Right renal pelvis (tissue), 4 donors: ENCODE results near the gene TFPT. TPM values are rescaled to one million over a fixed set of nuclear protein-coding genes. Genes with fewer than 3 reads are reported as not detected.
"Not testable (repeated sequence)": the region's sequence is repeated elsewhere in the genome, so short reads cannot be mapped to it uniquely, and the experiment has no call there.

Source experiments
- DNase-seq, 4 donors: peaks; one replicate each; pipeline ENCODE4 v3.0.0-alpha.2; 2013; ENCODE audit warnings: low read depth in 4 of 4, low spot score in 3 of 4, missing footprints in 1 of 4
- polyA plus RNA-seq, 4 donors: library from polyadenylated mRNA; unstranded; fragments of 120-200 nt; gene quantifications; one replicate each; pipeline ENCODE4 v1.2.1, GENCODE V29; 2013; ENCODE audit not compliant: insufficient read length in 4 of 4

TFPT gene
- polyA plus RNA-seq, 4 donors = 14.3 to 22.6 (median 14.4) TPM

DNA sequence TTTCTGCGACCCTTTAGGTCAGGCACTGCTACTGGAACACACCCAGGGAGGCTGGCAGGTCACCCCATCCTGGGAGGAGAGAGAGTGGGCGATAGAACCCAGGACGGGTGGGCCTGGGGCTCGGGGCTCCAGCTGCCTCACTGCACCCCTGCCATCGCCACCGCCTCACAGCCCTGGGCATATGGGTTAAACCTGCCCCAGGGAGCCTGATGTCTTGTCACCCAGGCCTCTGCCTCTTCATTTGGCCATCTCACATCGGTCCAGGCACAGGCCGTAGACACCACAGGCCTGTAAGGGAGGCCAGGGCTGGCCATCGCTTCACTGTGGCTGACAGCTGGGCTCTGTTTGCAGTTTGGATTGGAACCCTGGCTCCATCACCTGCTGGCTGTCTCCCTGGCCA is 10.3 kb upstream of the TFPT start:
- no peak for DNase-seq

- no peak for DNase-seq
These were observed 8.9 kb upstream of the TFPT start for GRCh38 chr19:54124393-54124792.

- no peak for DNase-seq
These were observed 8.2 kb upstream of the TFPT start for GRCh38 chr19:54123682-54124081.

DNA sequence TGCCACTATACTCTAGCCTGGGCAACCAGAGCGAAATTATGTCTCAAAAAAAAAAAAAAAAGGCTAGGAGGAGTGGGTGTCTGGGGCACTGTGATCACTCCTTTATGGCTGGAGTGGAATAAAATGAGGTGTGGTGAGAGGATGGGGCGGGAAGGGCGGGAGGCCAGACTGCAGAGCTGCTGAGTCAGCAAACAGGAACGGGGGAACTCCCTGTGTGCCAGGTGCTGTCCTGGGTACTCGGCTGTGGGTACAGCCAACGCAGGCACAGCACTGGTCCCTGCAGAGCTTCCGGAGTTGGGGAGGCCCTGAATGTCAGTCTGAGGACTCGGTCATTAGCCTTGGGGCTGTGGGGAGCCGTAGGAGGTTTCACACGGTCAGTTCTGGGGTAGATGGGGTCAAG is 5.8 kb upstream of the TFPT start:
- DNase-seq = no peak

GRCh38 chr19:54114340-54115108 is 933 bp downstream of the TFPT start:
- no peak for DNase-seq

GRCh38 chr19:54109651-54110050 is 5.8 kb downstream of the TFPT start:
- DNase-seq = no peak

- DNase-seq = no peak
These were observed 7.0 kb downstream of the TFPT start for GRCh38 chr19:54108496-54108895.

DNA sequence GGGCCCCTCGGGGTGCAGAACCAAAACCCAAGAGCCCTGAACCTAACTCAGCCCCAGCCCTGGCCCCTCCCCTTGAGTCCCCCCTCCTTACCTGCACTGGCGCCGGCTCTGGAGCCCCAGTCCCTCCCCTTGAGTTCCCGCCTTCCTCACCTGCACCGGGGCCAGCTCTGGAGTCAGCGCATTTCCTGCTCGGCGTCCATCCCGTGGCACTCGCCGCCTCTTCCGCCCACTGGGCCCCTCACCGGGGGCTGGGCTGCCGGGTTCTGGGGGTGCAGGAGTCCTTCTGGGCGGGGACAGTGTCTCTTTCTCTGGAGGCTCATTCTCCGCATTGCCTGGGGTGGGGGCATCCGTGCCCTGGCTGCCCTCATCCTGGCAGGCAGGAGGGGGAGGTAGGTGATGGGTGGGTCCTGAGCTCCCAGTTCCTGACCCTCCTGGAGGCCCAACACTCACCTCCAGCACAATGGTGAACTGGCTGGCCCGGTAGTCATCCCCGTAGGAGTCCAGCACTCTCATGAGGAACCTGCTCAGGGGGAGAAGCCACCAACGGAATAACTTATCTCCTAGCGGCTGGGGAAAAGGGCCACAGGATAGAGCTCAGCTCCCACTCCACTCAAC is 7.5 kb downstream of the TFPT start:
- DNase-seq = no peak

GRCh38 chr19:54106716-54107115 is 8.7 kb downstream of the TFPT start:
- no peak for DNase-seq

DNA sequence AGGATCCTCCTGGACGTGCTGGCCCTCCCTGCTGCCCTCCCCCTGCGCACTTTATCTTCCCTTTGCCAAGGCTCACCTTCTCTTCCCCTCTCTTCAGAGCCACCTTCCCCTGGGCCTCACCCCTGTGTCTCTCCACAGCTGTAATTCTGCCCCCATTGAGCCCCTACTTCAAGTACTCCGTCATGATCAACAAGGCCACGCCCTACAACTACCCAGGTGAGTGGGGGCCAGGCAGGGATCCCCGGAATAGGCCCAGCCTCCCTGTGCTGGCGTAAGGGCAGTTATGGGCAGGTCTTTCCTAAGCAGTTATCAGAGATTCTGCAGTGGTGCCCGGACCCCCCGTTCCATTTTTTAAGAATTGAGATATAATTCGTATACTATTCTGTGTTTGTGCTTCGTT is 9.7 kb downstream of the TFPT start:
- DNase-seq = no peak

GRCh38 chr19:54104998-54105715 is 10.3 kb downstream of the TFPT start:
- no peak for DNase-seq

DNA sequence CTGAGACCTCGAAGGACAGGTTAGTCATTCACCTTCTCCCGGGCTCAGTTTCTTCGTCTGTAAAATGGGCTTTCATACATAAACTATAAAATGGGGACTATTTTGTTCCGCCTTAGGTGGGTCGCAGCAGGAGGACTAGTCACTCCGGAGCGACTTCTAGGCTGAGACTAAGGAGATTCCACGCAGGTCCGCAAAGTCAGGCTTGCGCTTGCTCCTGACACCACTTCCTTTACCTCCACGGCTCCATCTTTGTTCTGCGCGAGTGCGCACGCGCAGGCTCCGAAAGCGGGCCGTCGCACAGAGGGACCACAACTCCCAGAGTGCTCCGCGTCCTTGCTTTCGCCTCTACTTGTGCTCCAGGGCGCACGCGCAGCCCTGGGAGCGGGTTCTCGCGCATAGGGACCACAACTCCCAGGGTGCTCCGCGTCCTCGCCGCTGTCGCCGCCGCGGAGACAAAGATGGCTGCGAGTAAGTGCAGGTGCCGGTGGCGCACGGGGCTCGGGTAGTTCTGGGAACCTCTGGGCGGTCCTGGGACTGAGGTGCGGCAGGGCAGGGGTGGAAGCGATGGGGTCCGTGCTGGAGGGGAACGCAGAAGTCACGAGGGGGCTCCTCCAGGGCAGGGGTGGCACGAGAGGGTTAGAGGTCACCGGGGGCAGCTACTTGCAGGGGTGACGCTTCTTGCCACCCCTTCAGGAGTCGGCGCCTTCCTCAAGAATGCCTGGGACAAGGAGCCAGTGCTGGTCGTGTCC is 12.9 kb downstream of the TFPT start, which contains the start of gene NDUFA3:
Gene NDUFA3, plus strand, starts transcription at position 435 of the 749 bp plus-strand sequence. Its CDS starts 24 bp downstream, at position 459.
- DNase-seq = peak; percentile 95 to 99 (median 98)

DNA sequence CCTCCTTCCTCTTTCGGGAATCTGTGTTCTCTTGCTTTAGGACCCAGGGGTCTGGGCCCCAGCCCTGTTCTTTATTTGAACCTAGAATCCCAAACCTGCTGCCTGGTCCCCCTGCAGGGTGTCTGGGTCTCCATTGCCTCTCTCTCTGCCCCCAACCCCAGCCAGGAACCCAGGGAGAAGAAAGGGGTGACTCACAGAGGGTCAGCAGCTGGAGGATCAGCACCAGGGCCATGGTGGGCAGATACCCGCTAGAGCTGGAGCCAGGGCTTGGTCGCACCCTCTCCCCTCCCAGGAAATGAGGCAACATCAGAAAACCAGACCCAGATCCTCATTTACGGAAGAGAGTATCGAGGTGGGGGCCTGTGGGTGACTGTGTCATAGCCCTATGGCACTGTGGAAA is 14.9 kb downstream of the TFPT start, which contains the start of gene OSCAR:
Gene OSCAR, minus strand, starts transcription at position 243 of the 400 bp plus-strand sequence. Its CDS starts 11 bp downstream, at position 232.
- DNase-seq = no peak

- DNase-seq = not testable (repeated sequence)
These were observed 15.6 kb downstream of the TFPT start for GRCh38 chr19:54099903-54100255.

DNA sequence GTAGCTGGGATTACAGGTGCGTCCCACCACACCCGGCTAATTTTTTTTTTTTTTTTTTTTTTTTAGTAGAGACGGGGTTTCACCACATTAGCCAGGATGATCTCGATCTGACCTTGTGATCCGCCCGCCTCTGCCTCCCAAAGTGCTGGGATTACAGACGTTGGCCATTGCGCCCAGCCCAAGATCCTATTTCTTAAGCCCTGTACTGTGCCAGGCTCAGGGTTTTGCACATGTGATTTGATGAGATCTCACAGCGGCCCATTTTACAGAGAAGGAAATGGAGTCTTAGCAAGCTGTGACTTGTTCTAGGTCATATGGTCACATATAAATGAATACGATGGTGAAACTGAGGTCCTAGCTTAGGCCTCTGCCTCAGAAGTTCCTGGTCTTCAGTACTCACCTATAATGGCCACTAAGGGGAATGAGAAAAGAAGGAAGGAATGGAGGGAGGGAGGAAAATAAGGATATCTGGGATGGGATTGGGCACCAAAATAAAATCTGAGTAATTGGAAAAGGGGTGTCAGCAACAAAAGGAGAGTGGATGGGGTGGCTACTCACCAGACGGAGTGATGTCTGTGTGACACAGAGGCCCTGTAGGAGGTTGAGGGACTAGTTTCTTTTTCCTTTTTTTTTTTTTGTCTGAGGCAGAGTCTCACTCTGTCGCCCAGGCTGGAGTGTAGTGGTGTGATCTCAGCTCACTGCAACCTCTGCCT is 16.1 kb downstream of the TFPT start:
- no peak for DNase-seq

DNA sequence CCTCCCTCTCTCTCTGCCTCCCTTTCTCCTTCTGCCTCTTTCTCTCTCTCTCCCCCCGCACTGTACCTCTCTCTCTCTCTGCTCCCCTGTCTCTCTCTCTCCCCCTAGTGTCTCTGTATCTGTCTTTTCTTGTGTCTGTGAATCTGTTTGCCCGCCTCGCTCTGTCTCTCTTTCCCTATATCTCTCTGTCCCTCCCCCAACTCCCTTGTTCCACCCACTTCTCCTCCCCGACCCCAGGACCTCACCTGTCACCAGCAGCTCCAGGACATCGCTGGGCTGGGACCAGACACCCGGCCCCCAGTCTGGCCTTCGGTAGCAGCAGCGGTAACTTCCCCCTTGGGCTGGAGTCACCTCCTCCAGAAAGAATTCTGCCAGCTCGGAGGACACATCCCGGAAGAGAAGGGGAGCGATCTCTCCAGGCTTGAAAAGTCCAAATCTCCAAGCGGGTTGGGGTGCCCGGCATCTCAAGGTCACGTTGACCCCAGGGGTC is 18.8 kb downstream of the TFPT start:
- no peak for DNase-seq

GRCh38 chr19:54095859-54096616 is 19.4 kb downstream of the TFPT start:
- DNase-seq = not testable (repeated sequence)

GRCh38 chr19:54095136-54095858 is 20.2 kb downstream of the TFPT start:
- DNase-seq = no peak
